Endothelial cell of umbilical vein (primary cell): ENCODE data around the gene ARL4C. TPM values are rescaled to one million over a fixed set of nuclear protein-coding genes. Genes with fewer than 3 reads are reported as not detected.
"Not testable (repeated sequence)": the region's sequence is repeated elsewhere in the genome, so short reads cannot be mapped to it uniquely, and the experiment has no call there.

ENCODE experiments used
- BruUV-seq: library from RNA; stranded (reverse); fragments of 400-500 nt; replicated peaks from 2 replicates; lab custom pipeline; 2021; lab: Mats Ljungman, UMichigan
- CTCF ChIA-PET: fragments of 300-600, 350-600 bp; sonication (Branson Sonifier 250); formaldehyde crosslinking; loops from one replicate; lab custom pipeline; 2021; ENCODE audit warnings: antibody characterized with exemption, inconsistent platforms; lab: Charles Lee
- POLR2A ChIA-PET: fragments of 300-600, 350-600 bp; sonication (Branson Sonifier 250); formaldehyde crosslinking; loops from one replicate; lab custom pipeline; 2021; ENCODE audit warnings: antibody characterized with exemption, inconsistent platforms; lab: Charles Lee
- DNase-seq: peaks from one replicate; pipeline ENCODE4 v3.0.0-alpha.2; 2011; ENCODE audit warnings: low read depth, low spot score
- FAIRE-seq: peaks from 2 replicates; lab custom pipeline; 2011; peaks lifted over from hg19 to GRCh38; lab: Jason Lieb, UNC
- H2AFZ ChIP-seq: 2 replicates; pipeline ENCODE4 v1.6.0; 2012; ENCODE audit warnings: low read depth, low read length, control low read depth, inconsistent platforms
- H3K27ac ChIP-seq: 2 replicates; pipeline ENCODE4 v1.5.1; 2011; ENCODE audit warnings: low read depth, mild to moderate bottlenecking, control low read depth, low read length, moderate library complexity; ENCODE audit not compliant: insufficient read depth
- H3K27me3 ChIP-seq, 2 experiments: 2 replicates each; pipeline versions ENCODE4 v1.6.0 to v1.6.1; 2011; ENCODE audit warnings: low read length in 2 of 2, mixed read lengths in 1 of 2; ENCODE audit not compliant: control insufficient read depth in 2 of 2, insufficient read depth in 2 of 2
- H3K36me3 ChIP-seq, 2 experiments: 2 replicates in 1 of 2; 3 replicates in 1 of 2; pipeline ENCODE4 v1.5.1; 2011; ENCODE audit warnings: low read length in 2 of 2, mild to moderate bottlenecking in 1 of 2, moderate library complexity in 1 of 2; ENCODE audit not compliant: control insufficient read depth in 2 of 2, insufficient read depth in 2 of 2; ENCODE audit errors: extremely low read depth in 1 of 2
- H3K4me1 ChIP-seq: 3 replicates; pipeline ENCODE4 v1.5.1; 2011; ENCODE audit warnings: mild to moderate bottlenecking, low read length; ENCODE audit not compliant: control insufficient read depth, insufficient read depth; ENCODE audit errors: extremely low read depth
- H3K4me2 ChIP-seq: 2 replicates; pipeline ENCODE4 v1.6.1; 2011; ENCODE audit warnings: low read length, control low read depth, mixed read lengths; ENCODE audit not compliant: insufficient read depth
- H3K4me3 ChIP-seq, 3 experiments: fragments of 200-600 bp in 1 of 3; sonication (generic), shearing (Covaris generic) in 1 of 3; replicated peaks in 1 of 3; 2 replicates each; pipeline ENCODE4 v1.5.1; 2011 to 2016; ENCODE audit warnings: control low read depth in 3 of 3, low read length in 3 of 3, mild to moderate bottlenecking in 2 of 3, inconsistent platforms in 1 of 3, low read depth in 1 of 3, moderate library complexity in 1 of 3; ENCODE audit not compliant: insufficient read depth in 1 of 3
- H3K79me2 ChIP-seq: 2 replicates; pipeline ENCODE4 v1.6.0; 2012; ENCODE audit warnings: low read length, inconsistent platforms; ENCODE audit not compliant: control insufficient read depth, insufficient read depth
- H3K9ac ChIP-seq: replicated peaks from 2 replicates; pipeline ENCODE3; 2011; ENCODE audit warnings: low read length, control low read depth; ENCODE audit not compliant: insufficient read depth; ENCODE audit errors: extremely low read depth
- H3K9me1 ChIP-seq: replicated peaks from 3 replicates; pipeline ENCODE4 v1.6.0; 2011; ENCODE audit warnings: mild to moderate bottlenecking, low read length; ENCODE audit not compliant: control insufficient read depth, insufficient read depth; ENCODE audit errors: extremely low read depth
- H3K9me3 ChIP-seq: replicated peaks from 2 replicates; pipeline ENCODE4 v1.5.1; 2012; ENCODE audit warnings: low read length, inconsistent platforms; ENCODE audit not compliant: control insufficient read depth, insufficient read depth
- H4K20me1 ChIP-seq: replicated peaks from 2 replicates; pipeline ENCODE3; 2011; ENCODE audit warnings: mild to moderate bottlenecking, low read length; ENCODE audit not compliant: control insufficient read depth, insufficient read depth; ENCODE audit errors: extremely low read depth
- GATA2 ChIP-seq: IDR thresholded peaks from 2 replicates; pipeline ENCODE4 v1.7.0; 2011; ENCODE audit warnings: low read depth, mild to moderate bottlenecking, moderate library complexity, mixed read lengths, low read length; ENCODE audit not compliant: insufficient read length, insufficient read depth
- JUN ChIP-seq: IDR thresholded peaks from 2 replicates; pipeline ENCODE4 v1.6.1; 2011; ENCODE audit warnings: borderline replicate concordance, low read depth; ENCODE audit not compliant: insufficient read length, insufficient read depth
- MAX ChIP-seq: IDR thresholded peaks from 2 replicates; pipeline ENCODE4 v1.6.1; 2011; ENCODE audit not compliant: insufficient read depth, insufficient read length
- dilution Hi-C: fragments of 300-500 bp; cut with MboI; formaldehyde crosslinking; loops from one replicate; pipeline ENCODE4 v1.15.0; 2019; ENCODE audit warnings: low sequenced_read_pairs; ENCODE audit not compliant: extremely low pct_ligation_motif_present
- intact Hi-C: fragments of 100-400 bp; cut with micrococcal nuclease; formaldehyde crosslinking; loops from one replicate; pipeline ENCODE4 v1.10.0; 2022
- polyA plus RNA-seq, 4 experiments: library from polyadenylated mRNA; depleted of rRNA in 3 of 4; stranded (reverse) in 3 of 4; unstranded in 1 of 4; fragments of >200 nt; gene quantifications; 2 replicates each; pipeline versions ENCODE4 v1.2.1 to v1.2.3, GENCODE V29; 2011 to 2012; ENCODE audit warnings: missing spikeins in 1 of 4
- total RNA-seq: library from RNA; stranded (reverse); gene quantifications from 2 replicates; pipeline ENCODE4 v1.2.3, GENCODE V29; 2021

The ARL4C gene
- total and polyA plus RNA-seq, 2 donors (not counting 3 experiments of a cell fraction or from before 2014, with no cell fraction given), result 5.5 to 10.5 TPM

- no peak overlapping the region for H3K9ac ChIP-seq
- POLR2A ChIA-PET, result no interaction called here
Observed at GRCh38 chr2:234458466-234458865, 38.4 kb downstream of the ARL4C start.

DNA sequence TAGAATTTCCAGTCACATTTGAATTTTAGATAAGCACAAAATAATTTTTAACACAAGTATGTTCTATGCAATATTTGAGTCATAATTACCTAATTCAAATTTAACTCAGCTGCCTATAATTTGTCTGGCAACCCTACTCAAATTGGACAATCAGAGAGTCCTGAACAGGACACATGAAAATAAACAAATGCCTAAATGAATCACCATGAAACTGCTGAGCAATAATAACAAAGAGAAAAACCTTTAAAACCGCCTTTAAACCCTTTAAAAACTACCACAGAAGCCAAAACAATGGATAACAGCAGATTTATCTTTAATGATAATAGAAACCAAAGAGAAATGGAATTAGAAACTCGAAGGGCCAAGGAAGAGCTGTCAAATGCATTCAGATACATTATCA lies 39.5 kb downstream of the ARL4C start:
- no TSS peak for BruUV-seq
- ChIA-PET POLR2A (no interaction called here), CTCF (interaction anchor here (1.7 kb wide), 1 partner anchor 11 kb away, joined by 3 read pairs; no protein-coding TSS in a partner anchor)
- H3K79me2 ChIP-seq, result no peaks in the 10 kb centered on the region
- dilution Hi-C loops, result no loop called here
- no peak overlapping the region for H3K9ac ChIP-seq
- no peak overlapping the region for H2AFZ ChIP-seq
- H3K4me3 ChIP-seq, result no peak overlapping the region
- FAIRE-seq (no peak), DNase-seq (no peak)
- no peaks in the 10 kb centered on the region for H3K9me3 ChIP-seq
- no peaks in the 10 kb centered on the region for H3K9me1 ChIP-seq
- intact Hi-C loops, result no loop called here
- H3K4me2 ChIP-seq, result no peak overlapping the region
- no peaks in the 10 kb centered on the region for H4K20me1 ChIP-seq
- H3K36me3 ChIP-seq, result no peaks in the 10 kb centered on the region
- no peaks in the 10 kb centered on the region for H3K4me1 ChIP-seq
- no peak overlapping the region for H3K27ac ChIP-seq
- no peak for TF ChIP-seq JUN
- H3K27me3 ChIP-seq, result no peaks in the 10 kb centered on the region

More at GRCh38 chr2:234458466-234458865, 38.4 kb downstream of the ARL4C start:
- FAIRE-seq (no peak), DNase-seq (no peak)
- no TSS peak for BruUV-seq
- Histone ChIP-seq H3K36me3 (no peaks in the 10 kb centered on the region), H3K4me1 (no peaks in the 10 kb centered on the region), H3K9me1 (no peaks in the 10 kb centered on the region), H3K79me2 (no peaks in the 10 kb centered on the region), H3K27ac (no peak overlapping the region), H3K4me3 (no peak overlapping the region), H3K9me3 (no peaks in the 10 kb centered on the region), H3K27me3 (no peaks in the 10 kb centered on the region), H2AFZ (no peak overlapping the region), H3K4me2 (no peak overlapping the region), H4K20me1 (no peaks in the 10 kb centered on the region)
- TF ChIP-seq GATA2, result no peak
- TF ChIP-seq JUN, result no peak
- TF ChIP-seq MAX, result no peak
- CTCF ChIA-PET, result interaction anchor here (1.6 kb wide), 1 partner anchor 323 kb away, joined by 5 read pairs; no protein-coding TSS in a partner anchor
- intact Hi-C loops (no loop called here), dilution Hi-C loops (no loop called here)

DNA sequence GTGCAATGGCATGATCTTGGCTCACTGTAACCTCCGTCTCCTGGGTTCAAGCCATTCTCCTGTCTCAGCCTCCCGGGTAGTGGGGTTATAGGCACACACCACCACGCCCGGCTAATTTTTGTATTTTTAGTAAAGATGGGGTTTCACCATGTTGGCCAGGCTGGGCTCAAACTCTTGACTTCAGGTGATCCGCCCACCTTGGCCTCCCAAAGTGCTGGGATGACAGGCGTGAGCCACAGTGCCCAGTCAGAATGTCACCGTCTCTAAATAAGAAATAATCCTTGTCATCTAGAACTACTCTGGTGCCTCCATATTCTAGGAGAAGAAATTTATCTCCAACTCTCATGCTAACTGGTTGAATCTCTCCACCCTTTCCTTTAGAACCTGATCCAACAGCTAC lies 41.6 kb downstream of the ARL4C start:
- intact Hi-C loops, H3K4me2 ChIP-seq, H3K36me3 ChIP-seq, H3K9me3 ChIP-seq, H2AFZ ChIP-seq, H3K9me1 ChIP-seq, H3K27ac ChIP-seq, FAIRE-seq, H4K20me1 ChIP-seq, H3K27me3 ChIP-seq, H3K4me3 ChIP-seq, dilution Hi-C loops, BruUV-seq, H3K9ac ChIP-seq, H3K4me1 ChIP-seq, DNase-seq, H3K79me2 ChIP-seq, POLR2A ChIA-PET: not testable (repeated sequence)
- CTCF ChIA-PET, result interaction anchor here (1.3 kb wide), 1 partner anchor 11 kb away, joined by 4 read pairs; no protein-coding TSS in a partner anchor
